ENCODE results near the gene EIF3K.

The EIF3K gene

GRCh38 chr19:38654628-38655055 is 35.7 kb downstream of the EIF3K start:
- POLR2A ChIA-PET: interaction anchor here (1.1 to 1.4 kb wide), 2 partner anchors 10 to 29 kb away, joined by 3 read pairs; no protein-coding TSS in a partner anchor
- Histone ChIP-seq H3K27ac (ENCODE audit: extremely low read depth, low read depth, low read length) (peak overlapping the region; percentile 66), H3K9me3 (ENCODE audit: control insufficient read depth, insufficient read depth, low read depth, low read length) (no peaks in the 10 kb centered on the region; the same call in none of the 2 replicates), H3K36me3 (ENCODE audit: control insufficient read depth in 2 of 2, insufficient read depth in 1 of 2, low read length in 2 of 2) (peaks cover 13 to 40% of the 10 kb centered on the region in 2 experiments), H3K4me3 (ENCODE audit: low read depth, low read length) (no peak overlapping the region), H3K4me1 (ENCODE audit: control insufficient read depth, insufficient read depth, low read length) (peaks cover 93% of the 10 kb centered on the region)
- CTCF ChIA-PET: interaction anchor here (0.7 to 1.9 kb wide), 5 partner anchors 21 to 414 kb away, joined by 3 to 4 read pairs (median 3); partner anchors contain the start of genes MRPS12 and SARS2
- TF ChIP-seq ZNF2 (tag by site-specific recombination; IDR thresholded peaks at IDR 0.05) (no peak), ZBTB8A (tag by site-specific recombination; IDR thresholded peaks at IDR 0.05) (no peak), ZNF621 (tag by site-specific recombination; IDR thresholded peaks at IDR 0.05) (no peak), SCRT2 (tag by site-specific recombination; IDR thresholded peaks at IDR 0.05) (peak; percentile 98), ZNF366 (tag by site-specific recombination; conservative IDR thresholded peaks at IDR 0.05) (0 out of 2 replicates have a peak, but pooled peaks have one; percentile 46), HOXA7 (CRISPR knock-in tag; IDR thresholded peaks at IDR 0.05; ENCODE audit: borderline replicate concordance) (no peak), SCRT1 (tag by site-specific recombination; IDR thresholded peaks at IDR 0.05; ENCODE audit: borderline replicate concordance) (peak; percentile 97; the same call in 1 of the 2 replicates), ZBTB49 (tag by site-specific recombination; IDR thresholded peaks at IDR 0.05; ENCODE audit: low read depth) (no peak), ZNF76 (tag by site-specific recombination; IDR thresholded peaks at IDR 0.05; ENCODE audit: borderline replicate concordance, low read depth) (no peak), SP7 (tag by site-specific recombination; IDR thresholded peaks at IDR 0.05) (peak; percentile 72), GFI1B (tag by site-specific recombination; IDR thresholded peaks at IDR 0.05) (0 out of 2 replicates have a peak, but pooled peaks have one; percentile 55), EGR2 (tag by site-specific recombination; IDR thresholded peaks at IDR 0.05; ENCODE audit: low read depth) (peak; percentile 29; the same call in 1 of the 2 replicates), PRDM4 (tag by site-specific recombination; IDR thresholded peaks at IDR 0.05) (peak; percentile 36; the same call in 1 of the 2 replicates), FEZF1 (tag by site-specific recombination; IDR thresholded peaks at IDR 0.05) (peak; percentile 88), ZNF670 (tag by site-specific recombination; IDR thresholded peaks at IDR 0.05; ENCODE audit: low read depth) (no peak), ZNF660 (tag by site-specific recombination; IDR thresholded peaks at IDR 0.05) (no peak), ZNF777 (tag by site-specific recombination; IDR thresholded peaks at IDR 0.05; ENCODE audit: borderline replicate concordance) (no peak), ZNF311 (tag by site-specific recombination; IDR thresholded peaks at IDR 0.05; ENCODE audit: borderline replicate concordance) (no peak), ZNF623 (tag by site-specific recombination; IDR thresholded peaks at IDR 0.05) (no peak), ZFHX2 (tag by site-specific recombination; conservative IDR thresholded peaks at IDR 0.05) (peak; percentile 63), OVOL3 (tag by site-specific recombination; IDR thresholded peaks at IDR 0.05) (no peak), ZIC2 (tag by site-specific recombination; IDR thresholded peaks at IDR 0.05) (0 out of 2 replicates have a peak, but pooled peaks have one; percentile 13), ZNF830 (tag by site-specific recombination; IDR thresholded peaks at IDR 0.05; ENCODE audit: low read depth) (no peak), ZNF138 (tag by site-specific recombination; IDR thresholded peaks at IDR 0.05; ENCODE audit: borderline replicate concordance) (no peak)
- TF ChIP-seq, protein P1, sequence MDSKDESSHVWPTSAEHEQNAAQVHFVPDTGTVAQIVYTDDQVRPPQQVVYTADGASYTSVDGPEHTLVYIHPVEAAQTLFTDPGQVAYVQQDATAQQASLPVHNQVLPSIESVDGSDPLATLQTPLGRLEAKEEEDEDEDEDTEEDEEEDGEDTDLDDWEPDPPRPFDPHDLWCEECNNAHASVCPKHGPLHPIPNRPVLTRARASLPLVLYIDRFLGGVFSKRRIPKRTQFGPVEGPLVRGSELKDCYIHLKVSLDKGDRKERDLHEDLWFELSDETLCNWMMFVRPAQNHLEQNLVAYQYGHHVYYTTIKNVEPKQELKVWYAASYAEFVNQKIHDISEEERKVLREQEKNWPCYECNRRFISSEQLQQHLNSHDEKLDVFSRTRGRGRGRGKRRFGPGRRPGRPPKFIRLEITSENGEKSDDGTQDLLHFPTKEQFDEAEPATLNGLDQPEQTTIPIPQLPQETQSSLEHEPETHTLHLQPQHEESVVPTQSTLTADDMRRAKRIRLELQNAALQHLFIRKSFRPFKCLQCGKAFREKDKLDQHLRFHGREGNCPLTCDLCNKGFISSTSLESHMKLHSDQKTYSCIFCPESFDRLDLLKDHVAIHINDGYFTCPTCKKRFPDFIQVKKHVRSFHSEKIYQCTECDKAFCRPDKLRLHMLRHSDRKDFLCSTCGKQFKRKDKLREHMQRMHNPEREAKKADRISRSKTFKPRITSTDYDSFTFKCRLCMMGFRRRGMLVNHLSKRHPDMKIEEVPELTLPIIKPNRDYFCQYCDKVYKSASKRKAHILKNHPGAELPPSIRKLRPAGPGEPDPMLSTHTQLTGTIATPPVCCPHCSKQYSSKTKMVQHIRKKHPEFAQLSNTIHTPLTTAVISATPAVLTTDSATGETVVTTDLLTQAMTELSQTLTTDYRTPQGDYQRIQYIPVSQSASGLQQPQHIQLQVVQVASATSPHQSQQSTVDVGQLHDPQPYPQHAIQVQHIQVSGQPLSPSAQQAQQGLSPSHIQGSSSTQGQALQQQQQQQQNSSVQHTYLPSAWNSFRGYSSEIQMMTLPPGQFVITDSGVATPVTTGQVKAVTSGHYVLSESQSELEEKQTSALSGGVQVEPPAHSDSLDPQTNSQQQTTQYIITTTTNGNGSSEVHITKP (tag by site-specific recombination; IDR thresholded peaks at IDR 0.05): 0 out of 2 replicates have a peak, but pooled peaks have one; percentile 31
- TF ChIP-seq, protein P2, sequence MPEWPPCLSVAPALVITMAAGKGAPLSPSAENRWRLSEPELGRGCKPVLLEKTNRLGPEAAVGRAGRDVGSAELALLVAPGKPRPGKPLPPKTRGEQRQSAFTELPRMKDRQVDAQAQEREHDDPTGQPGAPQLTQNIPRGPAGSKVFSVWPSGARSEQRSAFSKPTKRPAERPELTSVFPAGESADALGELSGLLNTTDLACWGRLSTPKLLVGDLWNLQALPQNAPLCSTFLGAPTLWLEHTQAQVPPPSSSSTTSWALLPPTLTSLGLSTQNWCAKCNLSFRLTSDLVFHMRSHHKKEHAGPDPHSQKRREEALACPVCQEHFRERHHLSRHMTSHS (tag by site-specific recombination; IDR thresholded peaks at IDR 0.05): no peak

Measured in HEK293 (cell line).